GM12878 (cell line): ENCODE results near the gene TXNDC15.

Experiments
- HDAC2 ChIP-seq: fragments of 200-600 bp; sonication (generic); IDR thresholded peaks from 2 replicates; pipeline ENCODE4 v1.6.1; 2017
- HDAC6 ChIP-seq: fragments of 200-600 bp; sonication (generic); IDR thresholded peaks from one replicate; pipeline ENCODE4 v1.8.0; 2017; ENCODE audit warnings: antibody characterized with exemption; ENCODE audit not compliant: unreplicated experiment
- NBN ChIP-seq: fragments of 450-650 bp; IDR thresholded peaks from 2 replicates; pipeline ENCODE4 v1.6.1; 2016
- PML ChIP-seq: IDR thresholded peaks from 2 replicates; pipeline ENCODE4 v1.6.1; 2012; ENCODE audit warnings: low read length, inconsistent platforms
- RBBP5 ChIP-seq: fragments of 200-600 bp; sonication (generic); conservative IDR thresholded peaks from 2 replicates; pipeline ENCODE4 v1.6.1; 2016
- TARDBP ChIP-seq: IDR thresholded peaks from 2 replicates; pipeline ENCODE4 v1.6.1; 2016; ENCODE audit warnings: borderline replicate concordance
- YY1 ChIP-seq: IDR thresholded peaks from 2 replicates; pipeline ENCODE4 v1.6.1; 2011; ENCODE audit warnings: low read depth, mild to moderate bottlenecking, low read length
- ZSCAN29 ChIP-seq: fragments of 450-650 bp; IDR thresholded peaks from 2 replicates; pipeline ENCODE4 v1.6.1; 2017; ENCODE audit warnings: mild to moderate bottlenecking, moderate library complexity
- TF ChIP-seq, protein P1 (sequence below): IDR thresholded peaks from 2 replicates; pipeline ENCODE4 v1.6.1; 2012; ENCODE audit warnings: mild to moderate bottlenecking, low read depth, low read length
- TF ChIP-seq, protein P2 (sequence below), 3 experiments: IDR thresholded peaks in 2 of 3; conservative IDR thresholded peaks in 1 of 3; 2 replicates each; pipeline ENCODE4 v1.5.1; 2011; ENCODE audit warnings: low read depth in 3 of 3, low read length in 3 of 3, mild to moderate bottlenecking in 3 of 3, control low read depth in 2 of 3, moderate library complexity in 2 of 3, inconsistent platforms in 1 of 3, mixed read lengths in 1 of 3; ENCODE audit not compliant: control insufficient read depth in 2 of 3, insufficient read depth in 1 of 3; ENCODE audit errors: extremely low read depth in 1 of 3

DNA sequence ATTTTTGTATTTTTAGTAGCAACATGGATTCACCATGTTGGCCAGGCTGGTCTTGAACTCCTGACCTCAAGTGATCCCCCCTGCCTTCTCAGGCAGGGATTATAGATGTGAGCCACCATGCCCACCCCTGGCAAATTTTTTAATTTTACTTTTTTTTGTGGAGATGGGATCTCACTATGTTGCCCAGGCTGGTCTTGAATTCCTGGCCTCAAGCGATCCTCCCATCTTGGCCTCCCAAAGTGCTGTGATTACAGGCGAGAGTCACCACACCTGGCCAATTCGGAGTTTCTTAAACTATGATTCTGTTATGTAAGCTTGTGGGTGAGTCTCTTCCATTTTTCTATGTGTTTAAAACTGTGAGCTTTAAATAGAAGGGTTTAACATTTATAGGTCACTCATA, 58.3 kb downstream of the TXNDC15 start:
- TF ChIP-seq NBN (no peak), RBBP5 (no peak), TARDBP (no peak), HDAC6 (no peak), YY1 (no peak), PML (no peak), ZSCAN29 (no peak), HDAC2 (no peak)
- TF ChIP-seq, protein P1, sequence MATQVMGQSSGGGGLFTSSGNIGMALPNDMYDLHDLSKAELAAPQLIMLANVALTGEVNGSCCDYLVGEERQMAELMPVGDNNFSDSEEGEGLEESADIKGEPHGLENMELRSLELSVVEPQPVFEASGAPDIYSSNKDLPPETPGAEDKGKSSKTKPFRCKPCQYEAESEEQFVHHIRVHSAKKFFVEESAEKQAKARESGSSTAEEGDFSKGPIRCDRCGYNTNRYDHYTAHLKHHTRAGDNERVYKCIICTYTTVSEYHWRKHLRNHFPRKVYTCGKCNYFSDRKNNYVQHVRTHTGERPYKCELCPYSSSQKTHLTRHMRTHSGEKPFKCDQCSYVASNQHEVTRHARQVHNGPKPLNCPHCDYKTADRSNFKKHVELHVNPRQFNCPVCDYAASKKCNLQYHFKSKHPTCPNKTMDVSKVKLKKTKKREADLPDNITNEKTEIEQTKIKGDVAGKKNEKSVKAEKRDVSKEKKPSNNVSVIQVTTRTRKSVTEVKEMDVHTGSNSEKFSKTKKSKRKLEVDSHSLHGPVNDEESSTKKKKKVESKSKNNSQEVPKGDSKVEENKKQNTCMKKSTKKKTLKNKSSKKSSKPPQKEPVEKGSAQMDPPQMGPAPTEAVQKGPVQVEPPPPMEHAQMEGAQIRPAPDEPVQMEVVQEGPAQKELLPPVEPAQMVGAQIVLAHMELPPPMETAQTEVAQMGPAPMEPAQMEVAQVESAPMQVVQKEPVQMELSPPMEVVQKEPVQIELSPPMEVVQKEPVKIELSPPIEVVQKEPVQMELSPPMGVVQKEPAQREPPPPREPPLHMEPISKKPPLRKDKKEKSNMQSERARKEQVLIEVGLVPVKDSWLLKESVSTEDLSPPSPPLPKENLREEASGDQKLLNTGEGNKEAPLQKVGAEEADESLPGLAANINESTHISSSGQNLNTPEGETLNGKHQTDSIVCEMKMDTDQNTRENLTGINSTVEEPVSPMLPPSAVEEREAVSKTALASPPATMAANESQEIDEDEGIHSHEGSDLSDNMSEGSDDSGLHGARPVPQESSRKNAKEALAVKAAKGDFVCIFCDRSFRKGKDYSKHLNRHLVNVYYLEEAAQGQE, result no peak
- TF ChIP-seq, protein P2, sequence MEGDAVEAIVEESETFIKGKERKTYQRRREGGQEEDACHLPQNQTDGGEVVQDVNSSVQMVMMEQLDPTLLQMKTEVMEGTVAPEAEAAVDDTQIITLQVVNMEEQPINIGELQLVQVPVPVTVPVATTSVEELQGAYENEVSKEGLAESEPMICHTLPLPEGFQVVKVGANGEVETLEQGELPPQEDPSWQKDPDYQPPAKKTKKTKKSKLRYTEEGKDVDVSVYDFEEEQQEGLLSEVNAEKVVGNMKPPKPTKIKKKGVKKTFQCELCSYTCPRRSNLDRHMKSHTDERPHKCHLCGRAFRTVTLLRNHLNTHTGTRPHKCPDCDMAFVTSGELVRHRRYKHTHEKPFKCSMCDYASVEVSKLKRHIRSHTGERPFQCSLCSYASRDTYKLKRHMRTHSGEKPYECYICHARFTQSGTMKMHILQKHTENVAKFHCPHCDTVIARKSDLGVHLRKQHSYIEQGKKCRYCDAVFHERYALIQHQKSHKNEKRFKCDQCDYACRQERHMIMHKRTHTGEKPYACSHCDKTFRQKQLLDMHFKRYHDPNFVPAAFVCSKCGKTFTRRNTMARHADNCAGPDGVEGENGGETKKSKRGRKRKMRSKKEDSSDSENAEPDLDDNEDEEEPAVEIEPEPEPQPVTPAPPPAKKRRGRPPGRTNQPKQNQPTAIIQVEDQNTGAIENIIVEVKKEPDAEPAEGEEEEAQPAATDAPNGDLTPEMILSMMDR (IDR thresholded peaks at IDR 0.05 in 2 of 3, conservative IDR thresholded peaks at IDR 0.05 in 1 of 3; ENCODE audit: control insufficient read depth in 2 of 3, extremely low read depth in 1 of 3, insufficient read depth in 1 of 3, low read depth in 3 of 3, low read length in 3 of 3), result no peak
